MM.1S (cell line): ENCODE data around the gene CMBL.

Source experiments
- EZH2phosphoT487 ChIP-seq: fragments of 300-600 bp; sonication (generic); IDR thresholded peaks from 2 replicates; pipeline ENCODE4 v1.6.1; 2018; ENCODE audit warnings: antibody characterized with exemption, low read length
- TF ChIP-seq, protein P1 (sequence below): fragments of 300-600 bp; sonication (generic); IDR thresholded peaks from 2 replicates; pipeline ENCODE4 v1.5.1; 2016; ENCODE audit warnings: antibody characterized with exemption, low read length, mixed read lengths

DNA sequence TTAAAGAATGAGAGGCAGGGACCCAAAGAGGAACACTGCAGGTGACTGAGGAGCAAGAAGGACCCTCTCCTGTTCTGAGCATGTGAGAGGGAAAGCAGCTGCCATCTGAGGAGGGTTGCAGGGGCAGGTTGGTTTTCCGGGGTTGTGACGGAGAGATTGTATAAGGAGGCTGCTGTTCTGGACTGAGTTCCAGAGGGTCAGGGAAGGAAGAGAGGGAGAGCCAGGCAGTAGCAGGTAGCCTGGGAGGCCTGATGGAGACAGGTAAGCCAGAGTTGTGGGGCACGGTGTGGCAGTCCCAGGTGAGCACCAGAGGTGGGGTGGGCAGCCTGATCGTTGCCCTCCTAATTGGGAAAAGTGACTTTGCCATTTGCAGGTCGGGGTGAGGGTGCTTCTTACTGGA lies 47.8 kb downstream of the CMBL start:
- TF ChIP-seq, protein P1, sequence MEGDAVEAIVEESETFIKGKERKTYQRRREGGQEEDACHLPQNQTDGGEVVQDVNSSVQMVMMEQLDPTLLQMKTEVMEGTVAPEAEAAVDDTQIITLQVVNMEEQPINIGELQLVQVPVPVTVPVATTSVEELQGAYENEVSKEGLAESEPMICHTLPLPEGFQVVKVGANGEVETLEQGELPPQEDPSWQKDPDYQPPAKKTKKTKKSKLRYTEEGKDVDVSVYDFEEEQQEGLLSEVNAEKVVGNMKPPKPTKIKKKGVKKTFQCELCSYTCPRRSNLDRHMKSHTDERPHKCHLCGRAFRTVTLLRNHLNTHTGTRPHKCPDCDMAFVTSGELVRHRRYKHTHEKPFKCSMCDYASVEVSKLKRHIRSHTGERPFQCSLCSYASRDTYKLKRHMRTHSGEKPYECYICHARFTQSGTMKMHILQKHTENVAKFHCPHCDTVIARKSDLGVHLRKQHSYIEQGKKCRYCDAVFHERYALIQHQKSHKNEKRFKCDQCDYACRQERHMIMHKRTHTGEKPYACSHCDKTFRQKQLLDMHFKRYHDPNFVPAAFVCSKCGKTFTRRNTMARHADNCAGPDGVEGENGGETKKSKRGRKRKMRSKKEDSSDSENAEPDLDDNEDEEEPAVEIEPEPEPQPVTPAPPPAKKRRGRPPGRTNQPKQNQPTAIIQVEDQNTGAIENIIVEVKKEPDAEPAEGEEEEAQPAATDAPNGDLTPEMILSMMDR = no peak
- TF ChIP-seq EZH2phosphoT487 = no peak
